ENCODE data around the gene ATP5MC2. TPM values are rescaled to one million over a fixed set of nuclear protein-coding genes. Genes with fewer than 3 reads are reported as not detected.
A peak's percentile ranks its signal among the peaks of the same experiment; 100 is the strongest.

ATP5MC2 gene
- polyA plus RNA-seq, 3 donors = 498 to 587 (median 522) TPM

GRCh38 chr12:53624458-53624857, 51.4 kb downstream of the ATP5MC2 start:
- Histone ChIP-seq H3K9me3 (replicated peaks in 1 of 2; ENCODE audit: control insufficient read depth in 1 of 2, insufficient read depth in 1 of 2, low read length in 2 of 2) (no peaks in the 10 kb centered on the region), H2AFZ (ENCODE audit: insufficient read depth, low read depth, low read length, poor library complexity, severe bottlenecking) (no peak overlapping the region), H3K4me3 (replicated peaks in 1 of 3; ENCODE audit: low read depth in 2 of 3, low read length in 3 of 3) (peak overlapping the region; percentile 81 to 100 (median 99)), H3K36me3 (replicated peaks in 1 of 2; ENCODE audit: control insufficient read depth in 1 of 2, insufficient read depth in 2 of 2, low read length in 2 of 2) (peaks cover 2 to 8% of the 10 kb centered on the region in 2 donors), H3K27me3 (ENCODE audit: control insufficient read depth in 2 of 2, insufficient read depth in 2 of 2, low read length in 2 of 2) (no peaks in the 10 kb centered on the region), H3K79me2 (ENCODE audit: insufficient read depth, low read length) (peaks cover 63% of the 10 kb centered on the region), H3K4me2 (replicated peaks; ENCODE audit: extremely low read depth, low read length, poor library complexity, severe bottlenecking) (peak overlapping the region; percentile 100), H3K27ac (ENCODE audit: low read depth in 1 of 2, low read length in 2 of 2) (peak overlapping the region in 1 of 2 donors; percentile 94), H4K20me1 (ENCODE audit: insufficient read depth, low read length) (no peaks in the 10 kb centered on the region), H3K4me1 (ENCODE audit: control insufficient read depth in 1 of 2, insufficient read depth in 2 of 2, low read length in 2 of 2) (peaks cover 42 to 48% of the 10 kb centered on the region in 2 donors), H3K9ac (ENCODE audit: insufficient read depth, low read length, poor library complexity, severe bottlenecking) (no peak overlapping the region)
- peaks cover 55% of the 10 kb centered on the region for H3K4me1 Mint-ChIP-seq
- TF ChIP-seq, protein P1, sequence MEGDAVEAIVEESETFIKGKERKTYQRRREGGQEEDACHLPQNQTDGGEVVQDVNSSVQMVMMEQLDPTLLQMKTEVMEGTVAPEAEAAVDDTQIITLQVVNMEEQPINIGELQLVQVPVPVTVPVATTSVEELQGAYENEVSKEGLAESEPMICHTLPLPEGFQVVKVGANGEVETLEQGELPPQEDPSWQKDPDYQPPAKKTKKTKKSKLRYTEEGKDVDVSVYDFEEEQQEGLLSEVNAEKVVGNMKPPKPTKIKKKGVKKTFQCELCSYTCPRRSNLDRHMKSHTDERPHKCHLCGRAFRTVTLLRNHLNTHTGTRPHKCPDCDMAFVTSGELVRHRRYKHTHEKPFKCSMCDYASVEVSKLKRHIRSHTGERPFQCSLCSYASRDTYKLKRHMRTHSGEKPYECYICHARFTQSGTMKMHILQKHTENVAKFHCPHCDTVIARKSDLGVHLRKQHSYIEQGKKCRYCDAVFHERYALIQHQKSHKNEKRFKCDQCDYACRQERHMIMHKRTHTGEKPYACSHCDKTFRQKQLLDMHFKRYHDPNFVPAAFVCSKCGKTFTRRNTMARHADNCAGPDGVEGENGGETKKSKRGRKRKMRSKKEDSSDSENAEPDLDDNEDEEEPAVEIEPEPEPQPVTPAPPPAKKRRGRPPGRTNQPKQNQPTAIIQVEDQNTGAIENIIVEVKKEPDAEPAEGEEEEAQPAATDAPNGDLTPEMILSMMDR (IDR thresholded peaks at IDR 0.05) = no peak
- WGBS (ENCODE audit: insufficient coverage) = 40% methylated on average over 1 of the region's 3 CpGs
- H3K27me3 Mint-ChIP-seq (ENCODE audit: low read depth in 3 of 3) = peaks cover 0 to 2% (median 1%) of the 10 kb centered on the region in 3 donors
- no peaks in the 10 kb centered on the region for H3K9me3 Mint-ChIP-seq
- DNase-seq = peak in 2 of 3 donors; percentile 13 to 37
- H3K27ac Mint-ChIP-seq = peak overlapping the region; percentile 91 to 100 (median 96)
- H3K36me3 Mint-ChIP-seq = peaks cover 1 to 12% of the 10 kb centered on the region in 2 donors
- H3K4me3 Mint-ChIP-seq = peak overlapping the region; percentile 91 to 98
- intact Hi-C loops (cut with micrococcal nuclease) = loop anchor here in 1 of 2 donors (10.0 kb wide), 1 partner anchor 50 kb away; the partner anchor contains the start of gene ATP5MC2

DNA sequence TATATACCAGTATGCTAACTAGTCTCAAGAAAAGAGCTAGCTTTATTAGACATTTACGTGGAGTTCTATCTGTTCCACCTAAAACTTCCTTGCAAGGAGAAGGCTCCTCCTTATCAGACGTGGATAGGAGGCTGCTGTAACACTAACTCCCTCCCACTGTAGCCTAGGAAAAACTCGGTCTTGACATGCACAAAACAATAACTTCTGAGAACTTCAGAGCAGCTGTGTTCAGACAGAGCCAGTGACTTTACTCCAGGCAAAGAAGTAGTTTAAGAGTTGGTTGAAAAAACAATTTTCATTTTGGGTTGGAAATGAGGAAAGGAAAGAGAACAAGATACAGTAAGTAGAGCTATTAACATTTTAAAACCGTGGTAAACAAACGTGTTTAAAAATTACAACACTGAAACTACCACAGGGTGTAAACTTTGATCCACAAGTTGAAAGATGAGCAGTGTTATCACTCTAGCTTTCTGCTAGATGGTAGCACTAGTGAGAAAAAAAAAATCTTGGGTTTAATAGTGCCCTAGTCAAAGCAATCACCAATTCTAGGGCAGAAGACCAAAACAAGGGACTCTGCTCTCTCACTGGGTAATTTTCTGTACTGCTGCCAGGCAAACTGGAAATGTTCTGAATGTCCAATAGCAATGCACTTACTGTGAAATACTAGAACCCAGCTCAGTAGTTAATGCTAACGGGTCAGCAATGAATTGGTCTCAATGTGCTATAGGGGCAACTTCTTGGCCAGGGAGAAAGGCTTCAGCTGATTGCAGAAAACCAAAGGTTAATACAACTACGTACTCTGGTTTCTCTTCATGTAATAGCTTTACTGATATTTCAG, 52.1 kb downstream of the ATP5MC2 start:
- Histone ChIP-seq H3K27ac (ENCODE audit: low read depth in 1 of 2, low read length in 2 of 2) (peak overlapping the region in 1 of 2 donors; percentile 94), H3K9ac (ENCODE audit: insufficient read depth, low read length, poor library complexity, severe bottlenecking) (peak overlapping the region; percentile 35), H3K27me3 (ENCODE audit: control insufficient read depth in 2 of 2, insufficient read depth in 2 of 2, low read length in 2 of 2) (no peaks in the 10 kb centered on the region), H3K36me3 (replicated peaks in 1 of 2; ENCODE audit: control insufficient read depth in 1 of 2, insufficient read depth in 2 of 2, low read length in 2 of 2) (peaks cover 2 to 8% of the 10 kb centered on the region in 2 donors), H3K4me1 (ENCODE audit: control insufficient read depth in 1 of 2, insufficient read depth in 2 of 2, low read length in 2 of 2) (peaks cover 49 to 55% of the 10 kb centered on the region in 2 donors), H3K4me3 (replicated peaks in 1 of 3; ENCODE audit: low read depth in 2 of 3, low read length in 3 of 3) (peak overlapping the region; percentile 81 to 100 (median 99)), H3K4me2 (replicated peaks; ENCODE audit: extremely low read depth, low read length, poor library complexity, severe bottlenecking) (peak overlapping the region; percentile 100), H3K79me2 (ENCODE audit: insufficient read depth, low read length) (peaks cover 70% of the 10 kb centered on the region), H3K9me3 (replicated peaks in 1 of 2; ENCODE audit: control insufficient read depth in 1 of 2, insufficient read depth in 1 of 2, low read length in 2 of 2) (no peaks in the 10 kb centered on the region), H2AFZ (ENCODE audit: insufficient read depth, low read depth, low read length, poor library complexity, severe bottlenecking) (peak overlapping the region; percentile 5), H4K20me1 (ENCODE audit: insufficient read depth, low read length) (no peaks in the 10 kb centered on the region)
- Mint-ChIP-seq H3K4me3 (peak overlapping the region; percentile 91 to 98), H3K36me3 (peaks cover 1 to 12% of the 10 kb centered on the region in 2 donors), H3K27me3 (ENCODE audit: low read depth in 3 of 3) (peaks cover 0 to 2% (median 1%) of the 10 kb centered on the region in 3 donors), H3K27ac (peak overlapping the region in 6 of 7 donors; percentile 43 to 99 (median 88)), H3K4me1 (peaks cover 62% of the 10 kb centered on the region), H3K9me3 (no peaks in the 10 kb centered on the region)
- no peak for DNase-seq
- TF ChIP-seq, protein P1 (IDR thresholded peaks at IDR 0.05) = no peak
- WGBS (ENCODE audit: insufficient coverage) = no CpG with 5 or more reads among the region's 7 CpGs
- intact Hi-C loops (cut with micrococcal nuclease) = loop anchor here in 1 of 2 donors (10.0 kb wide), 1 partner anchor 51 kb away; the partner anchor contains the start of gene ATP5MC2

Data from CD14-positive monocyte (primary cell).